GM12874 (cell line): ENCODE measurements around the gene TACR1.

Experiments
- TF ChIP-seq, protein P1 (sequence below): IDR thresholded peaks from 2 replicates; pipeline ENCODE4 v1.5.1; 2011; ENCODE audit warnings: low read depth, mild to moderate bottlenecking, control low read depth, low read length, moderate library complexity; ENCODE audit not compliant: insufficient read depth

TACR1 gene

DNA sequence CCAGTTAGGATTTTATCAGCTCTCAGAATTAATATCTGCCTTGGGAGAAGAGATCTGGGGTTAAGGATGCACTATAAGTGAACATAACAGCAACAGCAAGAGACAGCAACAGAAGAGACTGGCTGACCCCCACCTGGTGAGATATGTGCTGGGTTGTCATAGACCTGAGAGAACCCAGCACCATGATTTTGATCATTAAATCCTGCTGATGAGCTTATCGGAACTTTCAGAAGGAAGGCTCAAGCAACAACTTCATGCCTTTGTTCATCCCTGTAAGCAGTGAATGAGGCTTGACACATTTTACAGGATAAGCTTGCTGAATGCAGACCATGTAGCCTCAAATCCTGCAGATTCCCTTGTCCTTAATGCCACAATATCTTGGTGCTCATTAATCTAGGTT lies 140.9 kb downstream of the TACR1 start:
- TF ChIP-seq, protein P1, sequence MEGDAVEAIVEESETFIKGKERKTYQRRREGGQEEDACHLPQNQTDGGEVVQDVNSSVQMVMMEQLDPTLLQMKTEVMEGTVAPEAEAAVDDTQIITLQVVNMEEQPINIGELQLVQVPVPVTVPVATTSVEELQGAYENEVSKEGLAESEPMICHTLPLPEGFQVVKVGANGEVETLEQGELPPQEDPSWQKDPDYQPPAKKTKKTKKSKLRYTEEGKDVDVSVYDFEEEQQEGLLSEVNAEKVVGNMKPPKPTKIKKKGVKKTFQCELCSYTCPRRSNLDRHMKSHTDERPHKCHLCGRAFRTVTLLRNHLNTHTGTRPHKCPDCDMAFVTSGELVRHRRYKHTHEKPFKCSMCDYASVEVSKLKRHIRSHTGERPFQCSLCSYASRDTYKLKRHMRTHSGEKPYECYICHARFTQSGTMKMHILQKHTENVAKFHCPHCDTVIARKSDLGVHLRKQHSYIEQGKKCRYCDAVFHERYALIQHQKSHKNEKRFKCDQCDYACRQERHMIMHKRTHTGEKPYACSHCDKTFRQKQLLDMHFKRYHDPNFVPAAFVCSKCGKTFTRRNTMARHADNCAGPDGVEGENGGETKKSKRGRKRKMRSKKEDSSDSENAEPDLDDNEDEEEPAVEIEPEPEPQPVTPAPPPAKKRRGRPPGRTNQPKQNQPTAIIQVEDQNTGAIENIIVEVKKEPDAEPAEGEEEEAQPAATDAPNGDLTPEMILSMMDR, result no peak

DNA sequence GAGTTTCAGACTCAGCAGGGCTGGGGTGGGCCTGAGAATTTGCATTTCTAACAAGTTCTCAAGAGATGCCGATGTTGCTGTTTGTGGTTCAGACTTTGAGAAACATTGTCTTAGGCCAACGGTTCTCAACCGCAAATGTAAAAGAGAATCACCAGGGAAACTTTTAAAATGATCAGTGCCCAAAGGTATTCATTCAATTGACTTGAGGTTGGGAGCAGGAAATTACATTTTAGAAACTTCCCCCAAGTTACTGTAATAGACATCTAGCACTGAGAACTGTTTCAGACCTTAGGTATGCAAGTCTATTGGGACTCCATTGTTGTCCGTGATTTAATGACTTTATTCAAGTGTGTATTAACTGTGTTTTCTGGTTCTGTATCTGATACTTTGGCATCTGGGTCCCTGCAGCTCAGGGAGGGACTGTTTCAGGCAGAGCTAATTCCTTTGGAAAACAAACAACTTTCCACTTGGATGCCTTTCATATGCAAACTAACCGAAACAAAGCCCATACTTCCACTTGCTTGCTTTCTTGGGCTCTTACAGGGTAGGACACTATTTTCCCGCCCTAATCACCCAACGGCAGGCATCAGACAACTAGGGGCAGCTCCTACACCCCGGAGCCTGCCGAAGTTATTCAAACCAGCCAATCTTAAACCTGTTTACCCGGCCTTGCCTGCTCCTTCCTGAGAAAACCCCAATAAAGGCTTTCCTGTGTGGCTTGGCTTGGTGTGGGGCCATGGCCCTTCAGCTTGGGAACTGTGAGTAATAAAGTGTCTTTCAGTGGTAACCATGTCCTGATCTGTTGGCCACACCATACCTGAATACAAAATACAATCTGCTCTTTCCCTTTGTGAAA lies 143.3 kb downstream of the TACR1 start:
- TF ChIP-seq, protein P1, result no peak

DNA sequence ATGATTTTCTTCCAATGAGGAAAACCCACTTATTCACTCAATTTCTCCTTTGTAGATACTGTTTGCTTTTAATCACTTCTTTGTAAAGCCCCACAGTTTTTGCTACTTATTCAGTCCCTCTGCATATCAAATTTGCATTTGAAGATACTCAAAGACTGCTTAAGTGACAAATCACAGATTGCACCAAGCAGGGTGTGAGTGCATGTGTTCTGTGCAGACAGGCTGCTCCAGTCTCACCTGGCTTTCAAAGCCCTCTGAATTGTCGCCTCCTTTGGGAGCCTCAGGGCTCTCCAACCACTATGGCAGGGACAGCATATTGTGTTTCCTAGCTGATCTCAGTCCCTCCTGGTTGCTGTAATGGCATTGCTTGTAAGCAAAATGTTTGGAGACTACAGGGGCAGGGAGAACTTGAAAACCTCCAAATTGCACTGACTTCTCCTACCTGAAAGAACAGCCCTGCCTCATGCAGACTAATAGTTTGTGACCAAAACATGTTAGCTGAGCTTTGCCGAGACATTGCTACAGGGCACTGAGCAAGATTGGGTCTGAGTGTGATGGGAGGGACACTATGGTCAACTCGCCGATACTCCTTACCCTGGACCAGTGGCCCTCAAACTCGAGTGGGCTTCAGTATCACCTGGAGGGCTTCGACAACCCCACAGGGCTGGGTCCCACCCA lies 144.0 kb downstream of the TACR1 start:
- TF ChIP-seq, protein P1, result no peak

DNA sequence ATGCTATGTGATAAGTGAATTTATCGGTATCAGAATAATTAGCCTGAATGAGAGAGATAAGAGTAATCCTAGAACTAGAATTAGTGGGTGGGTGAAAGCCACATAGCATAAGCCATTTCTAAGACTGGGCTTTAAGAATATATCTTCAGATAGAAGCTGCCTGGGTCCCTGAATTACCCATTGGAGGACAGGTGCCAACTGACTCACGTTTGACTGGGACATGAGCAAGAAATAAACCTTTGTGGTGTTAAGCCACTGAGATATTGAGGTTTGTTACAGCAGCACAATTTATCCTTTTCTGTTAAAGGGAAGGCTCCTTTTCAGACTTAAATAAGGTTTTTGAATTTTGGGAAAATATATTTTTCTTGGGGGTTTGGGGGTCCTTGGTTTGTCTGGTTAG lies 145.0 kb downstream of the TACR1 start:
- TF ChIP-seq, protein P1, result no peak

DNA sequence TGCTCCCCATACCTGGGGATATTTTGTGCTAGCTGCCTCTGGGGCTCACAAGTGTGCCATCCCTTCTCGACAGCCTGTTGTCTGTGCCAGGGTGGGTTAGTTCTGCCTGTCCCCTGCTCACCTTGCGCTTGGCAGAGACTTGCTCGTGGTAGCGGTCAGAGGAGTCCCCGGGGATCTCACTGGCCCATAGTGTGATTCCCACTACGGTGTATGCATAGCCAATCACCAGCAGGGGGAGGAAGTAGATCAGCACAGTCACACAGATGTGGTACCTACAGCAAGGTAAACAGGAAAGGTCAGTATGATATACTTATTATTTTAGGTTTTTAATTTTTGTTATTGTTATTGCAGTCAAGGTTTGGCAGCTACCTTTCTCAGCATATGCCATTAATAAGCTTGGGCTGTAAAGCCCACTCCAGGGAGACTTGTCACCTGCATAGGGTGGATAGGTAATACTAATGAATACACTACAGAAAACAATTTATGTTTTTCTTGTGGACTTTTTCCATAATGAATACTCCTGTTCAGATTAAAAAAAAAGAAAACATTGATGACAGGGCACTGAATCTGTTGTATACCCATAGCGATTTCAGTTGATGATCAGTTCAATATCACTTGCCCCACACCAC lies 145.7 kb downstream of the TACR1 start:
- TF ChIP-seq, protein P1, result peak; percentile 75

DNA sequence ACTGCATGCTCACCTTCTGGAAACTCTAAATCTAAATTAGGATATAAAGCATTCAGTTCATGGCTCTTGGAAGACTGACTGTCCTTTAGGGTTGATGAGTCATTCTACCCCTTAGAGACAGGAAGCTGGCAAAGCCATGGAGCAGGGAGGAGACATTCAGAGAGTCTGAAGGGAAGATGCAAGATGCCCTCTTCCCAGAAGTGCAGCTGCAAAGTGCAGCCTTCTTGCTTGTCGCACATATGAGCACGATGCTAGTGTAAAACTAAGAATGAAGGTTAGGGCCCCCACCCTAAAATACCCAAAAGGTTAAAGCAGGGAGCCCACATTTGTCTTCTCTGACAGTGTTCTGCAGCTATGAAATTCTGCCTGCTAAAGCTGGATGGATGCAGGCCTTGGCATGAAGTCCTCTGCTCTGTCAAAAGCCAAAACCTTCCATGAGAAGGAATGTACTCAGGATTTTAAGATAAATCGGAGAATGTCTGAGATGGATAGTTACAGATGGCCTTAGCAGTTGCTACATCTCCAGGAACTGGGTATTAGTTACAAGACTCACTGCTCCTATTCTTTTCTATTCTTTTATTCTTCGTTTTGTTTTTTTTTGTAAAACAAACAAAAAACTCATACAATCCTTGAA lies 151.2 kb downstream of the TACR1 start:
- TF ChIP-seq, protein P1, result no peak
